WERI-Rb-1 (cell line): Measurements from ENCODE around the gene MAPK8IP3.

ENCODE experiments used
- DNase-seq: peaks from one replicate; pipeline ENCODE4 v3.0.0-alpha.2; 2020
- H3K27ac ChIP-seq: fragments of 250-450 bp; sonication (Bioruptor Pico); 2 replicates; pipeline ENCODE4 v1.5.1; 2020; ENCODE audit warnings: mild to moderate bottlenecking, moderate library complexity
- H3K27me3 ChIP-seq: fragments of 250-450 bp; sonication (Bioruptor Pico); 2 replicates; pipeline ENCODE4 v1.5.1; 2021; ENCODE audit warnings: mild to moderate bottlenecking, low read depth, moderate library complexity; ENCODE audit not compliant: insufficient read depth, severe bottlenecking
- H3K36me3 ChIP-seq: fragments of 250-450 bp; sonication (Bioruptor Pico); 2 replicates; pipeline ENCODE4 v1.5.1; 2020; ENCODE audit warnings: mild to moderate bottlenecking, moderate library complexity
- H3K4me3 ChIP-seq: 2 replicates; pipeline ENCODE4 v1.5.1; 2011; ENCODE audit warnings: low read depth, mild to moderate bottlenecking, control low read depth, low read length
- H3K9me3 ChIP-seq: fragments of 250-450 bp; sonication (Bioruptor Pico); 2 replicates; pipeline ENCODE4 v1.5.1; 2021; ENCODE audit warnings: mild to moderate bottlenecking, moderate library complexity; ENCODE audit not compliant: severe bottlenecking
- TF ChIP-seq, protein P1 (sequence below): IDR thresholded peaks from 2 replicates; pipeline ENCODE4 v1.5.1; 2011; ENCODE audit warnings: low read depth, mild to moderate bottlenecking, control low read depth, inconsistent platforms, low read length

MAPK8IP3 gene

DNA sequence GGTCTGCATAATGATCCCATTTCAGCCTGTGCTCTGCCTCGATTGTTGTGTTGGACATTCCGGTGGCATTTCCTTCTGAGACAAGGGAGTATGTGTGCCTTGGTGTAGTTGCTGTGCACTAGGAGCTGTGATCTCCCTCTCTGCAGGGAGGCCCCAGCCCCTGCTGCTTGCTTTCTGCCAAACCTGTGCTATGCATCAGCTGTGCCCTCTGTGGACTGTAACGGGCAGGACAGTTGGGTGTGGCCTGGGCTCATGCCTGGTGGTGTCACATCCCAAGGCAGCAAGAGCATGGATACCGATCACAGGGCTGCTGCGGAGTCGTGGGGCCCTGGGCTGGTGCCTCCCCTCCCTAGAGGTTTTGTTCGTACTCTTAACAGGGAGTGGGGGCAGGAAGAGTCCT, 31.7 kb upstream of the MAPK8IP3 start:
- DNase-seq: no peak
- H3K4me3 ChIP-seq: no peak overlapping the region
- no peaks in the 10 kb centered on the region for H3K27me3 ChIP-seq
- H3K36me3 ChIP-seq: peaks cover 72% of the 10 kb centered on the region
- H3K27ac ChIP-seq: no peak overlapping the region
- TF ChIP-seq, protein P1, sequence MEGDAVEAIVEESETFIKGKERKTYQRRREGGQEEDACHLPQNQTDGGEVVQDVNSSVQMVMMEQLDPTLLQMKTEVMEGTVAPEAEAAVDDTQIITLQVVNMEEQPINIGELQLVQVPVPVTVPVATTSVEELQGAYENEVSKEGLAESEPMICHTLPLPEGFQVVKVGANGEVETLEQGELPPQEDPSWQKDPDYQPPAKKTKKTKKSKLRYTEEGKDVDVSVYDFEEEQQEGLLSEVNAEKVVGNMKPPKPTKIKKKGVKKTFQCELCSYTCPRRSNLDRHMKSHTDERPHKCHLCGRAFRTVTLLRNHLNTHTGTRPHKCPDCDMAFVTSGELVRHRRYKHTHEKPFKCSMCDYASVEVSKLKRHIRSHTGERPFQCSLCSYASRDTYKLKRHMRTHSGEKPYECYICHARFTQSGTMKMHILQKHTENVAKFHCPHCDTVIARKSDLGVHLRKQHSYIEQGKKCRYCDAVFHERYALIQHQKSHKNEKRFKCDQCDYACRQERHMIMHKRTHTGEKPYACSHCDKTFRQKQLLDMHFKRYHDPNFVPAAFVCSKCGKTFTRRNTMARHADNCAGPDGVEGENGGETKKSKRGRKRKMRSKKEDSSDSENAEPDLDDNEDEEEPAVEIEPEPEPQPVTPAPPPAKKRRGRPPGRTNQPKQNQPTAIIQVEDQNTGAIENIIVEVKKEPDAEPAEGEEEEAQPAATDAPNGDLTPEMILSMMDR: no peak
- H3K9me3 ChIP-seq: no peaks in the 10 kb centered on the region

DNA sequence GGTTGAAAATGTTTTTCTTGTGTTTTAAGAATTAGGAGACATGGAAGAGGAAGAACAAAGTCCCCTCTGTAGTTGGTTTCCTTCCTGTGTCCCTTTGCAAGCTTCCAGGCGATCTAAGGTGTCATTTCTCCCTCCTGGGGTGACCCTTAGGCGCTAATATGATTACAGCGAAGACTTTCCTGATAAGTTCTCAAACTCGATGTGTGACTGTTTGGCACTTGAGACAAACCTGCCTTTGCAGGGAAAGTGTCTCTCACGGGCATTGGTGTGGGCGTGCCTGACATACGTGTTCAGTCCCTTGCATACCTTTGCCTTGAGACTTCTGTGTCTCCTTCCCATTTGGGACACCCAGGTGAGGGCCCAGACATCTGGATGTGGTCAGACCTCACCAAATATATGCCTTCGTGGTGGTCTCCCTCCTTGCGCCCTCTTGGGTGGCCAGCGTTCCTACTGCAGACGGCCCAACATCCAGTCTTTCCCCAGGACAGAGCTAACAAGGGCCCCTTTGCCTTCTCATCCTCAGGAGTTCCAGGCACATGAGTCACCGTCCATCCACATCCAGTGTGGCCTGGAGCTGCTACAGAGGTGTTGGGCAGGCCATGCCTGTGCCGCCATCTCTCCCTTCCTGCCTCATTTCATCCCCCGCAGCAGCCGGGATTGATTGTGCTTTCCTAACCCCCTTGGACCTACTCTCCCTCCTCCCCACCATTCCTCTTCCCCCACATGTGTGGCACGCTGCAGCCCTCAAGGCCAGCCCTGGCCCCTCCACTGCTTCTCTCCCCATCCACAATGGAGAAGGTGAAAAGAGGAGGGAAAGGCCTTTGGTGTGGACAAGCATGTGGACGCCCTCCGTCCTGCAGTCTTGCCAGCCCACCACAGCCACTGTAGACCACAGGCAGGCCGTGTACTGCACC, 31.0 kb upstream of the MAPK8IP3 start:
- H3K36me3 ChIP-seq: peaks cover 70% of the 10 kb centered on the region
- no peaks in the 10 kb centered on the region for H3K27me3 ChIP-seq
- H3K4me3 ChIP-seq: no peak overlapping the region
- H3K9me3 ChIP-seq: no peaks in the 10 kb centered on the region
- no peak for DNase-seq
- no peak overlapping the region for H3K27ac ChIP-seq
- TF ChIP-seq, protein P1: no peak

DNA sequence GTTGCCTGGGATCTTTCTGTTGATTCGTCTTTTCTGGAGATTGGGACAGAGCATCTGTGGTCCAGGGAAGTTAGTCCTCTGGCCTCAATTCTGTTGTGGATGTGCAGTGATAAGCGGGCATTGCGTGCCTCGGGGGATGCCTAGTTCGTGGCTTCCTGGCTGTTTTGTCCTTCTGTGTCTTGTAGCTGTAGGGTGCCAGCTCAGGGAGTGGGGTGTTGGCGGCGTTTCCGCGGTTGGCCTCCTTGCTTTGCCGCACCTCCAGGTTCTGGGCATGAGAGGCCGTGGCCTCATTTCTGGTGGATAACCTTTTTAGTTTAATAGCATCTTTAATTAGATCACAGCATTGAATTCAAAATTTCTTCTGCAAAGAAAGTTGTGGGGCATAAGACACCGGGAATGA, 29.3 kb upstream of the MAPK8IP3 start:
- TF ChIP-seq, protein P1: no peak
- Histone ChIP-seq H3K9me3 (no peaks in the 10 kb centered on the region), H3K4me3 (no peak overlapping the region), H3K36me3 (peaks cover 73% of the 10 kb centered on the region), H3K27me3 (no peaks in the 10 kb centered on the region), H3K27ac (no peak overlapping the region)
- DNase-seq: no peak

DNA sequence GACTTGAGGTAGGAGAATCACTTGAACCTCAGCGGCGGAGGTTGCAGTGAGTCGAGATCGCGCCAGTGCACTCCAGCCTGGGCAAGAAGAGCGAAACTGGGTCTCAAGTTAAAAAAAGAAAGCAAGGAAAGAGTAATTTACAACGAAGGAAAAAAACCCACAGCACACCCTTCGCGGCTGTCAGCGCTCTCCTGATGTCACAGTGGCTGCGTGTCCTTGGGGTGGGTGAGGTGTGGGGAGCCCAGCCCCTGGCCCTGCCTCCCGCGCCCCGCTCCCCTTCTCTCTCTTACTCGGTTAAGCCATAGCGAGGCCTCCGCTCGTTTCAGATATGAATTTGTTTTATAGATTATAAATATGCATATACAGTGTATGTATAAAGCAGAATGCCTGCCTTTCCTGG, 28.7 kb upstream of the MAPK8IP3 start:
- Histone ChIP-seq H3K27ac (peak overlapping the region; percentile 43), H3K4me3 (peak overlapping the region; percentile 41), H3K9me3 (no peaks in the 10 kb centered on the region), H3K27me3 (no peaks in the 10 kb centered on the region), H3K36me3 (peaks cover 66% of the 10 kb centered on the region)
- no peak for DNase-seq
- TF ChIP-seq, protein P1: no peak

DNA sequence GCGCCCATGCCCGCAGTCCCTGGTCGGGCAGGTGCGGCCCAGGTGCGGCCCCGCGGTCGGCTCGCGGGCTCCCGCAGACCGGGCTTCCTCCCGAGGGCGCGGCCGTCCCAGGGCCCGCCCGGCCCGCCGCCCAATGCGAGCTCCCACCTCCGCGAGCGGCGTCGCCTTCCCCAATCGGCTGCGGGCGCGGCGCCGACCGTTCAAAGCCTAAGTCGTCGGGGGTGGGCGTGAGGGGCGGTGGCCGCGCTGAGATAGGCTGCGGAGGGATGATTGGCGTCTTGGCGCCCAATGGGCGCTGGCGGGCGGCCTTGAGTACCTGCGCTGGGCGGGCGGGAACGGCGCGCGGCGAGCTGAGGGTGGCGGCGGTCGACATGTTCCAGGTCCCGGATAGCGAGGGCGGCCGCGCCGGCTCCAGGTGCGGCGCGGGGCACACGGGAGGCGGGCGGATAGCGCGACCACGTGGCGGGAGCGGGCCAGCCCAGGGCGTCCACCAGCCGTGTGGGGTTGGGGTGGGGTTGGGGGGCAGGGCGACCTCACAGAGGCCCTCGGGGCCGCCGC, 28.0 kb upstream of the MAPK8IP3 start, which contains the start of gene JPT2:
Gene JPT2 (plus strand): TSS at position 338 of the 558 bp plus-strand sequence. CDS start 34 bp downstream, at position 372.
- DNase-seq: peak; percentile 98
- H3K4me3 ChIP-seq: peak within 1 kb of the TSS; percentile 63

More for the DNA sequence above, 28.0 kb upstream of the MAPK8IP3 start, which contains the start of gene JPT2:
- TF ChIP-seq, protein P1: no peak
- no peaks in the 10 kb centered on the region for H3K27me3 ChIP-seq
- H3K27ac ChIP-seq: peak within 1 kb of the TSS; percentile 95
- peaks cover 63% of the 10 kb centered on the region for H3K36me3 ChIP-seq
- H3K9me3 ChIP-seq: no peaks in the 10 kb centered on the region
